GM15510 (cell line): ENCODE results near the gene TAL2.
A peak's percentile ranks its signal among the peaks of the same experiment; 100 is the strongest.

Experiments
- POLR2A ChIP-seq: IDR thresholded peaks from 3 replicates; pipeline ENCODE4 v1.6.1; 2011; ENCODE audit warnings: borderline replicate concordance; ENCODE audit not compliant: insufficient read length; ENCODE audit errors: extremely low read depth

The TAL2 gene

DNA sequence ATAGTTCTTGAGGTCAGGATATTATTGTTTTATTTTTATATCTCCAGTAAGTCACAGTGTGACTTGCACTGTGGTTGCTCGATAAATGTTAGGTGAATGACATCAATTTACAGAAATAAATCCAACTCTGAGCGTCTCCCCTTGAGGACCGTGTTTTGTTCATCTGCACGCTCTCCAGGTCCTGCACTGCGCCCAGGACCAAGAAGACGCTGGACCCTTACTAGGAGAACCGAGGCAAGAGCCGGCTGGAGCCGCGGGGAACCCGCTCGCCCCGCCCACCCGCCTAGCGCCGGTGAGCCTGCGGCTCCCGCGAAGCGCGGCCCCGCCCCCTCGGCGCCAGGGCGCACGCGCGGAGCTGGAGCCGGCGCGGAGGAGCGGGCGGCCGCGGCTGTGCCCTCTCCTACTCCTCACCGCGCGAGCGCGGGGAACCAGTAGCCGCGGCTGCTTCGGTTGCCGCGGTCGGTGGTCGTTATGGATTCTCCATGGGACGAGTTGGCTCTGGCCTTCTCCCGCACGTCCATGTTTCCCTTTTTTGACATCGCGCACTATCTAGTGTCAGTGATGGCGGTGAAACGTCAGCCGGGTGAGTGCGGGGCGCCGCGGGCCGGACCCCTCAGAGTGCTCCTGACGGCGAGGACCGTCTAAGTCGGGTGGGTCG, 32.1 kb downstream of the TAL2 start, which contains the start of gene TMEM38B:
TMEM38B (plus strand) TSS at position 352 of the 658 bp plus-strand sequence; CDS start at position 472, 120 bp downstream.
- TF ChIP-seq POLR2A, result peak; percentile 82

- no peak for TF ChIP-seq POLR2A
Measured at GRCh38 chr9:105694848-105695581, 32.8 kb downstream of the TAL2 start.

GRCh38 chr9:105696219-105696793, 34.0 kb downstream of the TAL2 start:
- no peak for TF ChIP-seq POLR2A

DNA sequence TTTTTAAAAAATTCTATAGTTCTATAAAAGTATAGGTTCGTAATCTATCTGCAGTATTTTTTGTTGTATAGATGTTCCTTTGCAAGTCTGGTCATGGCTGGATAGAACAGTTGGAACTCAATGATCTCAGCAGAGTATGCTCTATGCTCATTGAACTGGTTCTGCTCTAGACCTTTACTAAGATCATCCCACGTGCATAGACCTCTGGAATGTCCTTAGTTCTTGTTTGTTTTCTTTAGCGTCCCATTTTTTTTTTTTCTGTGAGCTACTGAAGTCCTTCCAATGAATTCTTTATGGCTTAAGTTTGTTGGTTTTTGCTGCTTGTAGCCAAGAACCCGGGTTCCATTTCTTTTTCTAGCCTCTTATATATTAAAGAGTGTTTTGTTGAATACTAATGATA, 35.6 kb downstream of the TAL2 start:
- TF ChIP-seq POLR2A, result no peak

DNA sequence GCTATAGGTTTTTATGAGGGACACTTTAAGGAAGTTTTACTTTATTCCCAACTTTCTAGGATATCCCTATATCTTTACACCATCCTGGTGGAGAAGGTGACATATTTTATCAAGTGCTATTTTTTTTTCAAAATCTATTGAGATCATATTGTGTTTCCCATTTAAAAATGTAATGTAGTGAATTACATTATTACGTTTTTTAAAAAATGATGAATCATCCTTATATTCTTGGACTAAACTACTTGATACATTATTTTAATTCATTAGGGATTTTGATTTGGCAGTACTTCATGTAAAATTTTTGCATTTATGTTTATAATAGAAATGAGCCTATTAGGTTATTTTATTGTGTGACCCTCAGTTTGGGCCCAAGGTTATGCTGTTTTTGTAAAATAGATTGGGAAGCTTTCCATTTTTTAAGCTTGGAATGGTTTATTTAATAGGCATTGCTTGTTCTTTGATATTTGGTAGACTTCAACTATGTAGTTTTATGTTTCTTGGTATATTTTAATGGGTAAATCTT, 36.2 kb downstream of the TAL2 start:
- no peak for TF ChIP-seq POLR2A

DNA sequence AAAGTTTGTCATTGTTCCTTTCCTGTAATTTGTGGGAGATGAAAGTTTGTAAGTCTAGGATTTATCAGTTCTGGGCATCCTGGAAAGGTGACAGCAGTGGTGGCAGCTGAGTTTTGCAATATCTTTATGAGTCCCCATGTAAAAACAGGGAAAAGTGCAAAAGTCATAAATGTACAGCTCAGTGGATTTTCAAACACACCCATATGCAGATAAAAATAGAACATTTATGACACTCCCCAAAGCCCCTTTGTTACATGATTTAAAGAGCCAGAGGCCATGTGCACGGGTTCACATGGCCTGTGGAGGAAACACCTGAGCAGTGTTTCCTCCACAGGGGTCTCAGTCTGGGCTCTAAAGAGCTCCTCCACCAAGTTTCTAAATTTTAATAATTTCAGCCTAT, 38.4 kb downstream of the TAL2 start:
- no peak for TF ChIP-seq POLR2A

DNA sequence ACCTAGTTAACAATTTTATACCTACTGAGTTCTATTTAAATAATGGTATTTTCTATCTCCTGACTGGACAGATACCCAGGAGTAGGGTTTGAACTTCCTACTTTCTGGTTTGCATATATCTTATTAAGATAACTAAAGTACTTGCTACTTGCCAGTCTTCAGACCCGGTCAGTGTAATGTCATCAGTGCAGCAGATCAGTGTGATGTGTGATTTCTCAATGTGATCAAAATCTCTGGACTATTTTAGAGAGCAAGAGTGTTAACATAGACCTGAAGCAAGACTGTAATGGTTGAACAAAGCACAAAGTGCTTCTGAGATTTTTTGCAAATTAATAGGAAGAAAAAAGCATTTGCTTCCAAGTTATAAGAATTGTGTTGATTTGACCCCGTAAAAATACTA, 38.9 kb downstream of the TAL2 start:
- TF ChIP-seq POLR2A, result no peak

DNA sequence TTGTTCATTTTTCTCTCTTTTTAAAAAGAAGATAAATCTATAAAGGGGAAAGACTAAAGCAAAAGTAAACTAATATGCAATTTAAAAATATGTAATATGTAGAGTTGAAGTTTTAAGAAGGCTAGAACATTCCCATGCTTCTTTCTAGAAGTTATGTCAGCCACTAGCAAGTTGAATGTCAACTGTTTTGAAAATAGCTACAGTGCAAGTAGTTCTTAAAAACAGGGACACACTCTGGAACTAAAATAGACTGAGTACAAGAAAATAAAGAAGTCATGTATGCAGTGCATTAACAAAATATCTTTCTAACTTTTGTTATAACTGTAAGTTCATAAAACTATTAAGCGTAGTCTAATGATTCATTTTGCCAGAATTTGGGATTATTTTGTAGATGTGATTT, 40.0 kb downstream of the TAL2 start:
- TF ChIP-seq POLR2A, result no peak

- TF ChIP-seq POLR2A, result no peak
Measured at GRCh38 chr9:105706156-105706555, 43.9 kb downstream of the TAL2 start.

GRCh38 chr9:105708405-105708804, 46.1 kb downstream of the TAL2 start:
- no peak for TF ChIP-seq POLR2A

DNA sequence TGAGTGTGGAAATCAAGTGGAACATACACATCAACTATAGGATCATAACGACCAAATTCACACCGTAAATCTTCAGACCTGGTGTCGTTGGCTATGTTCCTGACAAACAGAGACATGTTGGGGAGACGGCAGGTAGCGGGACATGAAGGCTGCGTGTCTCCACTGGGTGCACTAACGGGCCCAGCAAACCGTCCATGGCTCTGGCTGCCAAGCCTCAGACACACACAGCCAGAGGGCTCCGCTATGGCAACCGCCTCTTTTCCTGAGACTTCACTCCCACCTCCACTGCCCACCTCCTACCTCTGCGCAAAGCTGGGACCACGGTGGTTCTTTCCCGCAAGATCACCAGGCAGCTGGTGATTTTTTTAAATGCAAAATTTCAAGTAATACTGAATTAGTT, 48.4 kb downstream of the TAL2 start:
- no peak for TF ChIP-seq POLR2A

DNA sequence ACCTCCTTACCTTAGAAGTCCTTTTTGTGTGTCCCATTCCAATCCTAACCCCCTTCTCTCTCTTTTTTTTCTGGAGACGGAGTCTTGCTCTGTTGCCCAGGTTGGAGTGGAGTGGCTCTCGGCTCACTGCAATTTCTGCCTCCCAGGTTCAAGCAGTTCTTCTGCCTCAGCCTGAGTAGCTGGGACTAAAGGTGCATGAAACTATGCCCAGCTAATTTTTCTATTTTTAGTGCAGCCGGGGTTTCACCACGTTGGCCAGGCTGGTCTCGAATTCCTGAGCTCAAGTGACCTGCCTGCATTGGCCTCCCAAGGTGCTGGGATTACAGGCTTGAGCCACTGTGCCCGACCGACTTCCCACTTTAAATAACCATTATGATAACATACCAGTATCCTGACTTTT, 49.6 kb downstream of the TAL2 start:
- no peak for TF ChIP-seq POLR2A

GRCh38 chr9:105712297-105712696, 50.0 kb downstream of the TAL2 start:
- TF ChIP-seq POLR2A, result no peak
